ENCODE results near the gene LAMA3. TPM values are rescaled to one million over a fixed set of nuclear protein-coding genes. Genes with fewer than 3 reads are reported as not detected.

The LAMA3 gene
- total and polyA plus RNA-seq, 2 experiments from 2014 or later: 3.9 to 4.9 TPM

GRCh38 chr18:23838801-23839366 is 149.6 kb downstream of the LAMA3 start:
- Mint-ChIP-seq H3K4me3 (no peak overlapping the region), H3K36me3 (ENCODE audit: low read depth) (no peaks in the 10 kb centered on the region; the same call in 2 of the 3 replicates), H3K4me1 (peaks cover 6% of the 10 kb centered on the region), H3K9me3 (no peaks in the 10 kb centered on the region), H3K27ac (no peak overlapping the region), H3K27me3 (ENCODE audit: insufficient read depth, low read depth, poor library complexity) (no peaks in the 10 kb centered on the region)
- peaks cover 2% of the 10 kb centered on the region; the same call in 1 of the 2 replicates for H3K4me1 ChIP-seq (ENCODE audit: insufficient read depth)
- H3F3A ChIP-seq (replicated peaks; ENCODE audit: low read depth): no peaks in the 10 kb centered on the region
- H3K36me3 ChIP-seq (ENCODE audit: insufficient read depth): no peaks in the 10 kb centered on the region
- no peak overlapping the region for H3K4me2 ChIP-seq
- ATAC-seq: no peak
- no peak overlapping the region for H3K4me3 ChIP-seq
- H4K20me1 ChIP-seq (replicated peaks; ENCODE audit: insufficient read depth): no peaks in the 10 kb centered on the region
- H3K9me2 ChIP-seq (ENCODE audit: insufficient read depth): no peaks in the 10 kb centered on the region; the same call in none of the 2 replicates
- no peaks in the 10 kb centered on the region for H3K79me2 ChIP-seq (replicated peaks; ENCODE audit: insufficient read depth)
- H3K27ac ChIP-seq (ENCODE audit: low read depth): no peak overlapping the region
- TF ChIP-seq ZNF114 (CRISPR knock-in tag; IDR thresholded peaks at IDR 0.05): no peak
- TF ChIP-seq ZNF331 (CRISPR knock-in tag; IDR thresholded peaks at IDR 0.05; ENCODE audit: low read depth): no peak
- no peak for TF ChIP-seq POLR2AphosphoS5 (IDR thresholded peaks at IDR 0.05; ENCODE audit: low read depth)
- TF ChIP-seq REST (IDR thresholded peaks at IDR 0.05; ENCODE audit: unreplicated experiment): no peak
- TF ChIP-seq STAT1 (IDR thresholded peaks at IDR 0.05; ENCODE audit: unreplicated experiment): no peak
- TF ChIP-seq ETS1 (IDR thresholded peaks at IDR 0.05): no peak
- no peak for TF ChIP-seq CREB1 (CRISPR knock-in tag; IDR thresholded peaks at IDR 0.05; ENCODE audit: low read depth)
- no peak for TF ChIP-seq CTCF (conservative IDR thresholded peaks at IDR 0.05; ENCODE audit: low read depth in 2 of 2)
- no peak for TF ChIP-seq EZH2 (IDR thresholded peaks at IDR 0.05; ENCODE audit: low read depth, unreplicated experiment)
- no peak for TF ChIP-seq EZH2phosphoT487 (IDR thresholded peaks at IDR 0.05; ENCODE audit: unreplicated experiment)
- no peak for TF ChIP-seq JUNB (IDR thresholded peaks at IDR 0.05; ENCODE audit: unreplicated experiment)
- no peak for TF ChIP-seq NANOG (IDR thresholded peaks at IDR 0.05; ENCODE audit: borderline replicate concordance)
- no peak for TF ChIP-seq ZNF462 (CRISPR knock-in tag; IDR thresholded peaks at IDR 0.05)
- H2AFZ ChIP-seq: 0 out of 2 replicates have a peak overlapping the region, but pooled peaks have one; percentile 9
- no peaks in the 10 kb centered on the region for H3K27me3 ChIP-seq (ENCODE audit: insufficient read depth)
- no peak for DNase-seq (ENCODE audit: low spot score)
